Measurements from ENCODE around the gene PRKCZ.

PRKCZ gene

DNA sequence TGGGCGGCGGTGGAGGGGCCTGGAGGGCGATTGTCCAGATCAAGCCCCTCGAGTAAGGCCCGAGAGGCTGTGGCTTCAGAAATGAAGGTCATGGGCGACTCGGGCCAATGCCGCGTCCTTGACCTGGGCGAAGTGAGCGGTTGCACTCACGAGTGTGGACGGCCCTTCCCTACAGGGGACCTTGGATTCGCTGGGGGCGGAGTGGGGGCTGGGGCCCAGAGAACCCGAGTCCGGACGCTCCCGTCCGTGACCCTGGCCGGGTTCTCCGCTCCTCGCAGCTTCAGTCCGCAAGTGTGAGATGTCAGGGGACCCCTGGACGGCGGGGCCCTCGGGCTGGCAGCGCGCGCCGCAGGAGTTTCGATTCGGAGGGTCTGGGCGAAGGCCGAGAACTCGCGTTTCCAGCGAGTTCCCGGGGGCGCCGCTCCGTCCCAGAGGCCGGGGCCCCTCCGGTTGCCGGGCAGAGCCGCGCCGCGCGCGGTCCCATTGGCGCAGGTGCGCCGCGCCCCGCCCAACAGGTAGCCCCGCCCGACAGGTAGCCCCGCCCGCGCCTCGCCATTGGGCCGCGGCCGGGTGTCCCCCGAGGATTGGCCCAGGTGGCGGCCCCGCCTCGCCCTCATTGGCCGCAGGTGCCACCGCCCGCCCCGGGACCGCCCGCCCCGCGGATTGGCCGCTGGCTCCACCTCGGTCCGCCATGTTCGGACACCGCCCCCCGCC is at the start of gene PRKCZ:
PRKCZ (plus strand) TSS at position 694 of the 714 bp plus-strand sequence. CDS start 220 bp downstream, outside the sequence.
- no peaks in the 10 kb centered on the region for H3K9me3 ChIP-seq (replicated peaks in 1 of 11)
- H3K9ac ChIP-seq: peak within 1 kb of the TSS in 10 of 11 experiments; percentile 30 to 68 (median 58); a peak in 18 of 22 replicates
- H3K4me2 ChIP-seq: peak within 1 kb of the TSS; percentile 78 to 89 (median 83)
- no peaks in the 10 kb centered on the region for H3K36me3 ChIP-seq
- H3K27ac ChIP-seq: peak within 1 kb of the TSS in 4 of 11 experiments; percentile 20 to 54 (median 47); a peak in 6 of 22 replicates
- H3K27me3 ChIP-seq: peaks cover 55 to 96% (median 67%) of the 10 kb centered on the region in 11 experiments
- peak within 1 kb of the TSS; percentile 51 to 74 (median 62) for H3K4me3 ChIP-seq
- H4K20me1 ChIP-seq: peaks cover 0 to 67% (median 16%) of the 10 kb centered on the region in 11 experiments; a peak in 12 of 22 replicates
- H3K4me1 ChIP-seq: peaks cover 36 to 95% (median 90%) of the 10 kb centered on the region in 10 experiments
- TF ChIP-seq Cebpa-rat (IDR thresholded peaks at IDR 0.05): no peak

DNA sequence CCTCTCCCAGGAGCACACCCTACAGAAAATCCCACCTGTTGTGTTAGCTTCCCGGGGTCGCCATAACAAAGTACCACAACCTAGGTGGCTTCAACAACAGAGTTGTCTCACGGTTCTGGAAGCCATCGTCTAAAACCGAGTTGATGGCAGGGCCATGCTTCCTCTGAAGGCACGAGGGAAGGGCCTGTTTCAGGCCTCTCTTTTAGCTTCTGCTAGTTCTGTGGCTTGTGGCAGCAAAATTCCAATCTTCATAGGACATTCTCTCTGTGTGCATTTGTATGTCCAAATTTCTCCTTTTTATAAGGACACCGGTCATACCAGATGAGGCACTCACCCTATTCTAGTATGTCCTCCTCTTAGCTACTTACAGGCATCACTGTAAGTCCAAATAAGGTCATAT is 49.8 kb upstream of the PRKCZ start:
- H3K4me3 ChIP-seq: no peak overlapping the region
- H3K9ac ChIP-seq: no peak overlapping the region
- no peaks in the 10 kb centered on the region for H4K20me1 ChIP-seq
- H3K9me3 ChIP-seq (replicated peaks in 1 of 11): 0 out of 22 replicates have a peak, but pooled peaks cover 0 to 5% (median 0%) of the 10 kb centered on the region in 11 experiments
- no peak for TF ChIP-seq Cebpa-rat (IDR thresholded peaks at IDR 0.05)
- H3K4me1 ChIP-seq: peaks cover 22 to 39% (median 33%) of the 10 kb centered on the region in 10 experiments
- H3K4me2 ChIP-seq: no peak overlapping the region
- no peaks in the 10 kb centered on the region for H3K36me3 ChIP-seq
- no peak overlapping the region for H3K27ac ChIP-seq
- peaks cover 24 to 34% (median 27%) of the 10 kb centered on the region in 11 experiments for H3K27me3 ChIP-seq

DNA sequence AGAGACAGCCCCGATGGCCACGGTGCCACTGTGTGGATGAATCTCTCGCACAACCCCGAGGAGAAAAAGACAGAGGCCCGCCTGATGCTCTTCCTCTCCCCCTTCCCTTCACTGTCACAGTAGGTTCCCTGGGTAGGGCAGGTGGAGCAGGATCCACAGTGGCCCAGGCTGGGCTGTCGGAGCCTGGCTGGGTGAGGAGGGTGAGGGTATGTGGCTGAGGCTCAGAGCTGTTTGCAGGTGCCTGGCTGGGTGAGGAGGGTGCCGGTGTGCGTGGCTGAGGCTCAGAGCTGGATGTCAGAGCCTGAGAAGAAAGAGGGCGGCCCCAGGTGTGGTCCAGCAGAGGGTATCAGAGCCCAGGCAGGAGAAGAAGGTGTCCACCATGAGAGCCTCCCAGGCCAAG is 49.4 kb upstream of the PRKCZ start:
- Histone ChIP-seq H3K27me3 (peaks cover 24 to 34% (median 27%) of the 10 kb centered on the region in 11 experiments), H3K27ac (no peak overlapping the region), H3K4me3 (no peak overlapping the region), H3K36me3 (no peaks in the 10 kb centered on the region), H3K9me3 (replicated peaks in 1 of 11) (0 out of 22 replicates have a peak, but pooled peaks cover 0 to 5% (median 0%) of the 10 kb centered on the region in 11 experiments), H3K4me1 (peaks cover 18 to 35% (median 29%) of the 10 kb centered on the region in 10 experiments), H3K9ac (no peak overlapping the region), H3K4me2 (no peak overlapping the region), H4K20me1 (no peaks in the 10 kb centered on the region)
- TF ChIP-seq Cebpa-rat (IDR thresholded peaks at IDR 0.05): no peak

- no peak for TF ChIP-seq Cebpa-rat (IDR thresholded peaks at IDR 0.05)
- H3K27ac ChIP-seq: no peak overlapping the region
- H3K27me3 ChIP-seq: peaks cover 24 to 34% (median 27%) of the 10 kb centered on the region in 11 experiments
- no peak overlapping the region for H3K9ac ChIP-seq
- H3K4me2 ChIP-seq: no peak overlapping the region
- H3K4me3 ChIP-seq: no peak overlapping the region
- no peaks in the 10 kb centered on the region for H3K36me3 ChIP-seq
- H3K4me1 ChIP-seq: peaks cover 8 to 25% (median 19%) of the 10 kb centered on the region in 10 experiments; a peak in 19 of 20 replicates
- no peaks in the 10 kb centered on the region for H4K20me1 ChIP-seq
- 0 out of 22 replicates have a peak, but pooled peaks cover 0 to 5% (median 0%) of the 10 kb centered on the region in 11 experiments for H3K9me3 ChIP-seq (replicated peaks in 1 of 11)
Observed at GRCh38 chr1:2001773-2002411, 48.3 kb upstream of the PRKCZ start.

GRCh38 chr1:2003541-2004131 is 46.6 kb upstream of the PRKCZ start, which contains the start of gene CFAP74:
Gene CFAP74, minus strand, starts transcription at chr1:2003786. Its CDS starts 12,830 bp downstream, at chr1:1990956.
- no peak for TF ChIP-seq Cebpa-rat (IDR thresholded peaks at IDR 0.05)
- no peaks in the 10 kb centered on the region for H3K36me3 ChIP-seq
- H3K9me3 ChIP-seq (replicated peaks in 1 of 11): 0 out of 22 replicates have a peak, but pooled peaks cover 0 to 5% (median 0%) of the 10 kb centered on the region in 11 experiments
- H3K9ac ChIP-seq: 0 out of 22 replicates have a peak within 1 kb of the TSS, but pooled peaks of 1 of the 11 experiments have one; percentile 1
- H3K27ac ChIP-seq: no peak within 1 kb of the TSS
- peaks cover 0 to 19% (median 13%) of the 10 kb centered on the region in 10 experiments; a peak in 14 of 20 replicates for H3K4me1 ChIP-seq
- H4K20me1 ChIP-seq: no peaks in the 10 kb centered on the region
- peaks cover 25 to 34% (median 27%) of the 10 kb centered on the region in 11 experiments for H3K27me3 ChIP-seq
- peak within 1 kb of the TSS in 3 of 10 experiments; percentile 19 to 53 (median 20); a peak in 6 of 20 replicates for H3K4me3 ChIP-seq
- peak within 1 kb of the TSS; percentile 25 to 69 (median 41); a peak in 20 of 22 replicates for H3K4me2 ChIP-seq

- H3K27me3 ChIP-seq: peaks cover 25 to 40% (median 29%) of the 10 kb centered on the region in 11 experiments
Observed at GRCh38 chr1:2004856-2005255, 45.4 kb upstream of the PRKCZ start.

DNA sequence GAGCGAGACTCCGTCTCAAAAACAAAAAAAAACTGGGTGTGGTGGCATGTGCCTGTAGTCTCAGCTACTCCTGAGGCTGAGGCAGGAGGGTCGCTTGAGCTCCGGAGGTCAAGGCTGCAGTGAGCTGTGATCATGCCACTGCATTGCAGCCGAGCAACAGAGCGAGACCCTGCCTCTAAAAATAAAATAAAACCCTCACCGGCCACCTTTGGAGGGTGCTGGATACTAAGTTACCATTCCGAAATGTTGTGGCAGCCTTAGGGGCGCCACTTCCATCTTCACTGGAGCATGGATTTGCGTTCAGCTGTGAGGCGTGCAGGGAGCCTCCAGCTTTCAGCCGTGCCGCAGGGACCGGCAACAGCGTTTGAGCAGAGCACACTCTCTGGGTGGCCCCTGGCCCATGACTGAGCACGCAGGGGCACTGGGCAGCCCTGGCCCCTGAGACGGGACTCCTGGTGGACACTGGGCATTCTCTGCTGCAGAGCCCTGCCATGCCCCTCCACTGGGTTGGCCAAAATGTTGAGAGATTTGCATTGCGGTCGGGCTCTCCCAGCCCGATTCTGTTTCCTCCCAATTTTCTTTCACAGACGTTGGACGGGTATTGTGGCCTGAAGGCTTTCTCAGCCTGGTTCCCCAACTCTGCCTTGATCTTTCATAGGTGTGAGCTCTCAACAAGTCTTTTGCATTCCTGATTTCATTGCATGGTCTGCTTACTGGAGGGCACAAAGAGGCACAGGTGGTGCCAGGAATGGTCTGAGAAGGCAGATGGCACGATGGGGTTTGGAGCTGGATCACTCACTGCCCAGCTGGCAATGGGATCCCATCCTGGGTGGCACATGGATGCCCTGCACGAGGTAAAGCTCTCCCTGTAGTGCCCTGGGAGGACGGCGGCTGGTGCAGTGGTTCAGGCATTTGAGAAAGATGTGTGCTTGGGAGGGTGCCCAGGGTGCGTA is 40.8 kb upstream of the PRKCZ start:
- Histone ChIP-seq H3K4me1 (peaks cover 0 to 37% (median 26%) of the 10 kb centered on the region in 10 experiments; a peak in 17 of 20 replicates), H3K27me3 (peaks cover 9 to 20% (median 13%) of the 10 kb centered on the region in 11 experiments), H3K4me2 (peak overlapping the region in 9 of 11 experiments; percentile 29 to 76 (median 66); a peak in 17 of 22 replicates), H4K20me1 (no peaks in the 10 kb centered on the region), H3K9me3 (replicated peaks in 1 of 11) (peaks cover 0 to 7% (median 0%) of the 10 kb centered on the region in 11 experiments; a peak in 2 of 22 replicates), H3K4me3 (no peak overlapping the region), H3K9ac (no peak overlapping the region), H3K27ac (no peak overlapping the region), H3K36me3 (no peaks in the 10 kb centered on the region)
- no peak for TF ChIP-seq Cebpa-rat (IDR thresholded peaks at IDR 0.05)

More at GRCh38 chr1:2004856-2005255, 45.4 kb upstream of the PRKCZ start:
- Histone ChIP-seq H4K20me1 (no peaks in the 10 kb centered on the region), H3K4me1 (peaks cover 0 to 31% (median 25%) of the 10 kb centered on the region in 10 experiments; a peak in 16 of 20 replicates), H3K36me3 (no peaks in the 10 kb centered on the region), H3K9me3 (replicated peaks in 1 of 11) (peaks cover 0 to 5% (median 0%) of the 10 kb centered on the region in 11 experiments; a peak in 1 of 22 replicates), H3K27ac (no peak overlapping the region), H3K4me2 (peak overlapping the region in 7 of 11 experiments; percentile 9 to 33 (median 20); a peak in 8 of 22 replicates), H3K9ac (no peak overlapping the region), H3K4me3 (no peak overlapping the region)
- TF ChIP-seq Cebpa-rat (IDR thresholded peaks at IDR 0.05): no peak
